Measurements from ENCODE around the gene CDADC1.

- TF ChIP-seq CTCF (IDR thresholded peaks at IDR 0.05) (no peak), POLR2A (IDR thresholded peaks at IDR 0.05) (no peak)
These were observed 24.6 kb downstream of the CDADC1 start for GRCh38 chr13:49272296-49272695.
